Activated naive CD4-positive, alpha-beta T cell treated with anti-CD3 and anti-CD28 coated beads for 36 hours (primary cell): ENCODE measurements around the gene ACSL1. TPM values are rescaled to one million over a fixed set of nuclear protein-coding genes. Genes with fewer than 3 reads are reported as not detected.
"Not testable (repeated sequence)": the region's sequence is repeated elsewhere in the genome, so short reads cannot be mapped to it uniquely, and the experiment has no call there.

Experiments
- CTCF ChIA-PET: fragments of 350-600 bp; sonication (Branson Sonifier 250); formaldehyde crosslinking; loops from one replicate; lab custom pipeline; 2021; ENCODE audit warnings: antibody characterized with exemption; lab: Charles Lee
- DNase-seq: peaks from one replicate; pipeline ENCODE4 v3.0.0-alpha.2; 2020
- H3K27ac Mint-ChIP-seq: one replicate; pipeline ENCODE4 v1.8.0; 2021; ENCODE audit warnings: mild to moderate bottlenecking, mixed read lengths
- H3K27me3 Mint-ChIP-seq: one replicate; pipeline ENCODE4 v1.8.0; 2021; ENCODE audit warnings: low read depth, mixed read lengths
- H3K36me3 Mint-ChIP-seq: one replicate; pipeline ENCODE4 v1.8.0; 2021; ENCODE audit warnings: low read depth, mixed read lengths
- H3K4me1 Mint-ChIP-seq: one replicate; pipeline ENCODE4 v1.8.0; 2021; ENCODE audit warnings: low read depth, mixed read lengths
- H3K4me3 Mint-ChIP-seq: one replicate; pipeline ENCODE4 v1.8.0; 2021; ENCODE audit warnings: mild to moderate bottlenecking, moderate library complexity, mixed read lengths
- H3K9me3 Mint-ChIP-seq: one replicate; pipeline ENCODE4 v1.8.0; 2021; ENCODE audit warnings: mixed read lengths
- intact Hi-C: fragments of 100-400 bp; cut with micrococcal nuclease; formaldehyde crosslinking; loops from one replicate; pipeline ENCODE4 v1.15.1; 2023
- total RNA-seq, 2 experiments: library from RNA; stranded (reverse); gene quantifications; one replicate each; pipeline ENCODE4 v1.2.3, GENCODE V29; 2021

ACSL1 gene
- total RNA-seq, 2 experiments from 2014 or later, result 29.8 to 31.9 TPM

DNA sequence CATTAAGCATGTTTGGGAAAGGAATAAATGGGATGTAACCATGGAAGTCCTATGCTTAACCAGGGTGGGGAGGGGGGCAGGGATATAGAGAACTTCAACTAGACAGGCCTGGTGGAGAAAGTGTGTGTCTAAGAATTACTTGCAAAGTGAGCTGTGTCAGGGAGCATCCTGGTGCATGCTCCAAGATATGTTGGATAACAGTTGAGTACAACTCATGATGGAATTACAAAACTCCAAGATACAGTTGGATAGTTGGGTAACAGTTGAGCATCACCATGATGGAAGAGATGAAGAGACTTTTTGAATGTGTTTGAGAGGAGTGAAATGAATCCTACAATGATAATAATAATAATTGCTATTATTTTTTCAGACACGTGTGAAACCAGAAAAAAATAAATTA, 26.1 kb upstream of the ACSL1 start:
- intact Hi-C loops, result loop anchor here (1.0 to 5.0 kb wide), 3 partner anchors 59 to 570 kb away; no protein-coding TSS in a partner anchor
- no peak for DNase-seq
- Mint-ChIP-seq H3K36me3 (no peaks in the 10 kb centered on the region), H3K27ac (no peak overlapping the region), H3K4me3 (no peak overlapping the region), H3K27me3 (no peaks in the 10 kb centered on the region), H3K9me3 (no peaks in the 10 kb centered on the region), H3K4me1 (peaks cover 29% of the 10 kb centered on the region)
- CTCF ChIA-PET, result no interaction called here

GRCh38 chr4:184851200-184851541, 25.4 kb upstream of the ACSL1 start:
- CTCF ChIA-PET, result no interaction called here
- DNase-seq, result peak; percentile 74
- no peak overlapping the region for H3K27ac Mint-ChIP-seq
- peaks cover 29% of the 10 kb centered on the region for H3K4me1 Mint-ChIP-seq
- no peaks in the 10 kb centered on the region for H3K27me3 Mint-ChIP-seq
- no peaks in the 10 kb centered on the region for H3K36me3 Mint-ChIP-seq
- no peaks in the 10 kb centered on the region for H3K9me3 Mint-ChIP-seq
- intact Hi-C loops, result loop anchor here (1.0 to 5.0 kb wide), 3 partner anchors 58 to 569 kb away; no protein-coding TSS in a partner anchor
- no peak overlapping the region for H3K4me3 Mint-ChIP-seq

GRCh38 chr4:184850431-184851199, 24.8 kb upstream of the ACSL1 start:
- Mint-ChIP-seq H3K4me1 (peaks cover 29% of the 10 kb centered on the region), H3K4me3 (no peak overlapping the region)

DNA sequence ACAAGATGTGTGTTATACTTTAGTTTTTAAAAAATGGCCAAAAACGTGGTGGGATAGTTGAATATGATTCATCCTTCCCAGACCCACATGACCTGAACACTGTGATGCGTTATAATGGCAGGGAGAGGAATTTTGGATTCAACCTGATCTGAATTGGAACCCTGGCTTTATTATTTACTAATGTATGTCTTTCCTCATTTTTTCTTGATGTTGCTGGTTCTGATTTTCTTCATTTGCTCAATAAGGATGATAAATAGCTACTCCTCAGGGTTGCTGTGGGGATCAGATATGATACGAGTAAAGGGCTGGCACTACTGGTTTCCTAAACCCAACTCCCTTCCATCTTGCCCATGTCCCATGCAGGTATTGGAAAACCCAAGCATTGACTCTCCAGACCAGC, 24.2 kb upstream of the ACSL1 start:
- intact Hi-C loops, result loop anchor here (5.0 kb wide), 1 partner anchor 568 kb away; no protein-coding TSS in a partner anchor
- CTCF ChIA-PET, result no interaction called here
- H3K27me3 Mint-ChIP-seq, result no peaks in the 10 kb centered on the region

More at GRCh38 chr4:184850431-184851199, 24.8 kb upstream of the ACSL1 start:
- Mint-ChIP-seq H3K36me3 (no peaks in the 10 kb centered on the region), H3K27ac (no peak overlapping the region), H3K9me3 (no peaks in the 10 kb centered on the region), H3K27me3 (no peaks in the 10 kb centered on the region)
- intact Hi-C loops, result loop anchor here (1.0 to 5.0 kb wide), 3 partner anchors 57 to 568 kb away; no protein-coding TSS in a partner anchor
- DNase-seq, result peak; percentile 30
- CTCF ChIA-PET, result no interaction called here

GRCh38 chr4:184849185-184849584, 23.4 kb upstream of the ACSL1 start:
- no peaks in the 10 kb centered on the region for H3K9me3 Mint-ChIP-seq
- H3K4me1 Mint-ChIP-seq, result peaks cover 16% of the 10 kb centered on the region
- no peaks in the 10 kb centered on the region for H3K36me3 Mint-ChIP-seq
- H3K27me3 Mint-ChIP-seq, result no peaks in the 10 kb centered on the region
- intact Hi-C loops, result no loop called here
- CTCF ChIA-PET, result no interaction called here
- no peak overlapping the region for H3K4me3 Mint-ChIP-seq
- DNase-seq, result peak; percentile 28
- H3K27ac Mint-ChIP-seq, result peak overlapping the region; percentile 59

More for the DNA sequence above, 24.2 kb upstream of the ACSL1 start:
- DNase-seq, result no peak
- Mint-ChIP-seq H3K4me3 (no peak overlapping the region), H3K36me3 (no peaks in the 10 kb centered on the region), H3K9me3 (no peaks in the 10 kb centered on the region), H3K27ac (no peak overlapping the region), H3K4me1 (peaks cover 24% of the 10 kb centered on the region)

GRCh38 chr4:184848510-184848909, 22.7 kb upstream of the ACSL1 start:
- H3K36me3 Mint-ChIP-seq, result no peaks in the 10 kb centered on the region
- H3K9me3 Mint-ChIP-seq, result no peaks in the 10 kb centered on the region
- intact Hi-C loops, result no loop called here
- peaks cover 19% of the 10 kb centered on the region for H3K4me1 Mint-ChIP-seq
- no peaks in the 10 kb centered on the region for H3K27me3 Mint-ChIP-seq
- no peak for DNase-seq
- CTCF ChIA-PET, result interaction anchor here (0.8 kb wide), 1 partner anchor 13 kb away, joined by 3 read pairs; no protein-coding TSS in a partner anchor
- H3K27ac Mint-ChIP-seq, result no peak overlapping the region
- no peak overlapping the region for H3K4me3 Mint-ChIP-seq

DNA sequence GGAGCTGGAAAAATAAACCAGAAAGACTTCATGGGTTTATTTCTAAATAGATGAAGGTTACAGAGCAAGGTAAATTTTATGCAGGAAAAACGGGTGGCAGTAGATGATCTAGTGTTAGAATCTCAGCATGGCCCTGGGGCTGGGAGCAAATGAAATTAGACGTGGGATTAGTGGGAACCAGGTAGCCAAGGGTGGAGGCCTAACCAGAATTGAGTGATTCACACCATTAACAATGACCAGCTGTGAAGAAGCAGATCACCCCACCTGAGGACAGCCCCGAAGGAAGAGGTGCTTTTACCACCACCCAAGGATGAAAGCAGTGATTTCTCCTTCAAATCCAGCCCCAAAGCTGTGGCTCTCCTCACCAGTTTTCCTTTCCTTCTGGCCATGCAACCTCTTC, 20.8 kb upstream of the ACSL1 start:
- H3K27me3 Mint-ChIP-seq, result no peaks in the 10 kb centered on the region
- no peak overlapping the region for H3K27ac Mint-ChIP-seq
- H3K4me3 Mint-ChIP-seq, result no peak overlapping the region
- peaks cover 19% of the 10 kb centered on the region for H3K4me1 Mint-ChIP-seq
- no peak for DNase-seq
- intact Hi-C loops, result no loop called here
- H3K36me3 Mint-ChIP-seq, result no peaks in the 10 kb centered on the region
- no peaks in the 10 kb centered on the region for H3K9me3 Mint-ChIP-seq
- CTCF ChIA-PET, result no interaction called here

DNA sequence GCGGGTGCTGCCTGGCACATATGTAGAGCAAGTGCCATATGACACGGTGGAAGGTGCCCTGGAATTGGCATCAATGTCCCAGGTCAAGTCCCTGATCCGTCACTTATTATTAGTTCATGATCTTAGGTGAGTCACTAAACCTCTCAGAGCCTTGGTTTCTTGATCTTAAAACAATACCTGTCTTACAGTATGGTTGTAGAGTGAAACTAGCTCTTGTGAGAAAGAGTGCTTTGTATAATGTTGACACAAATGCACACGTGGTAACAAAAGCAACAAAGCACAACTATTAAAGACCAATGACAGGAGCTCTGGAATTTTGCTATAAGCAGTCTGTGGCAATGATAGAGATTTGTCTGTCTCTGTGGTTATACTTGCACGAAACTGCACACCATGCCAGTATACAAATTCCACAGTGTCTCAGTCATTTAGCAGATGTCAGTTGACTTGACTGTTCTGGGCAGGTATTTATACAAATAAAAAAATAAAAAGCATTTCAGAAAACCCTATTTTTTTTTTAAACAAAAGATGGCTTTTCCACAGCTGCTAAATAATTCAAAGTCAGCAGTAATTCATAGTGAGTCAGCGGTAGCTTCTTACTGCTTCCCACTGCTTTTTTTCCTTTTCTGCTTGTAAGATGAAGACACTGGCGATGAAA, 19.7 kb upstream of the ACSL1 start:
- CTCF ChIA-PET, result interaction anchor here (0.7 to 0.8 kb wide), 2 partner anchors 103 to 581 kb away, joined by 3 to 4 read pairs; no protein-coding TSS in a partner anchor
- Mint-ChIP-seq H3K27ac (no peak overlapping the region), H3K4me1 (peaks cover 19% of the 10 kb centered on the region), H3K9me3 (no peaks in the 10 kb centered on the region), H3K4me3 (no peak overlapping the region), H3K36me3 (no peaks in the 10 kb centered on the region), H3K27me3 (no peaks in the 10 kb centered on the region)
- intact Hi-C loops, result no loop called here
- no peak for DNase-seq

GRCh38 chr4:184844742-184845141, 19.0 kb upstream of the ACSL1 start:
- CTCF ChIA-PET, result no interaction called here
- no peaks in the 10 kb centered on the region for H3K36me3 Mint-ChIP-seq
- H3K27me3 Mint-ChIP-seq, result no peaks in the 10 kb centered on the region
- no peak for DNase-seq
- H3K9me3 Mint-ChIP-seq, result no peaks in the 10 kb centered on the region
- H3K27ac Mint-ChIP-seq, result no peak overlapping the region
- H3K4me3 Mint-ChIP-seq, result no peak overlapping the region
- intact Hi-C loops, result no loop called here
- H3K4me1 Mint-ChIP-seq, result peaks cover 19% of the 10 kb centered on the region

- Mint-ChIP-seq H3K36me3 (no peaks in the 10 kb centered on the region), H3K4me1 (peaks cover 14% of the 10 kb centered on the region)
- peak; percentile 30 for DNase-seq
Observed at GRCh38 chr4:184843984-184844554, 18.3 kb upstream of the ACSL1 start.

DNA sequence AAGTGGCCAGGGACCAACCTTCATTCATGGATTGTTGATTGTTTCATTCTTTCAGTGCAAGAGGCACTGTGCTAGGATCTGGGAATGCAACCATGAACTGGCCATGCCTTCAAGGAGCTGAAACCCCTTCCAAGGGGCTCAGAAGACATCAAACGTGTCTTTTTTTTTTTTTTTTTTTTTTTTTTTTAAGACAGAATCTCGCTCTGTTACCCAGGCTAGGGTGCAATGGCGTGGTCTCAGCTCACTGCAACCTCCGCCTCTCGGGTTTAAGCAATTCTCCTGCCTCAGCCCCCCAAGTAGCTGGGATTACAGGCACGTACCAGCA, 13.3 kb upstream of the ACSL1 start:
- H3K36me3 Mint-ChIP-seq, H3K27me3 Mint-ChIP-seq, H3K4me3 Mint-ChIP-seq, H3K27ac Mint-ChIP-seq, H3K9me3 Mint-ChIP-seq, CTCF ChIA-PET, H3K4me1 Mint-ChIP-seq, intact Hi-C loops, DNase-seq: not testable (repeated sequence)

More at GRCh38 chr4:184843984-184844554, 18.3 kb upstream of the ACSL1 start:
- Mint-ChIP-seq H3K27me3 (no peaks in the 10 kb centered on the region), H3K9me3 (no peaks in the 10 kb centered on the region), H3K27ac (no peak overlapping the region), H3K4me3 (no peak overlapping the region)
- CTCF ChIA-PET, result no interaction called here
- intact Hi-C loops, result no loop called here

DNA sequence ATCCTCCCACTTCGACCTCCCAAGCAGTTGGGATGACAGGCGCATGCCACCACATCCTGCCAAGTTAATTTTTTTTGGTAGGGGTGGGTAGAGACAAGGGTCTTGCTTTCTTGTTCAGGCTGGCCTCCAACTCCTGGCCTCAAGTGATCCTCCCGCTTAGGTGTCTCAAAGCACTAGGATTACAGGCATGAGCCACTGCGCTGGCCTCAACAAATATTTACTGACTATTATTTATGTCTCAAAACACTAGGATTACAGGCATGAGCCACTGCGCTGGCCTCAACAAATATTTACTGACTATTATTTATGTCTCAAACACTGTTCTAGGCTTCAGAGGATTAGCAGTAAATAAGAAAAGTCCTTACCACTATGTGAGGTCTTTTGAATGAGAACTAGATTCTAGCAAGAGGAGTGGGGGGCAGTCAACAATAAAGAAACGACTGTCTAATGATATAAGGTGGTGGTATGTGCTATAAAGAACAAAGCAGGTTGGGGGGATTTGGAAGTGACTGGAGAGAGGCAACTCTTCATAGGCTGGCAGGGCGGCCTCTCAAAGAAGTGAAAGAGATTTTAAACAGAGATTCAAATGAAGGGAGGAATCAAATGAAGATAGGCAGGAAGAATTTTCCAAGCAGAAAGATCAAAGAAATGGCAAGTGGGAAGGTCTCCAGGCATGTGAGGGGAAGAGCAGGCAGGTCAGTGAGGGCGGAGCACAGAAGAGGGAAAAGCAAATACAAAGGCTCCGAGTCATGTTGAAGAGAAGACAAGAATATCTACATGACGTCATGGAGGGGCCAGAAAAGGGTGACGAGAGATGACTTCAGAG, 12.7 kb upstream of the ACSL1 start:
- H3K27me3 Mint-ChIP-seq, result no peaks in the 10 kb centered on the region
- DNase-seq, result no peak
- no peak overlapping the region for H3K4me3 Mint-ChIP-seq
- H3K9me3 Mint-ChIP-seq, result no peaks in the 10 kb centered on the region
- no peaks in the 10 kb centered on the region for H3K4me1 Mint-ChIP-seq
- CTCF ChIA-PET, result interaction anchor here (1.6 kb wide), 1 partner anchor 93 kb away, joined by 3 read pairs; no protein-coding TSS in a partner anchor
- H3K36me3 Mint-ChIP-seq, result no peaks in the 10 kb centered on the region
- intact Hi-C loops, result no loop called here
- H3K27ac Mint-ChIP-seq, result no peak overlapping the region
